GF-D8 (cell line): ENCODE results near the gene OXSR1.
"Not testable (repeated sequence)": the region's sequence is repeated elsewhere in the genome, so short reads cannot be mapped to it uniquely, and the experiment has no call there.

Experiments used
- DNase-seq: peaks from one replicate; lab custom pipeline; 2025; lab: John Stamatoyannopoulos, UW

The OXSR1 gene

GRCh38 chr3:38142959-38143358, 22.4 kb upstream of the OXSR1 start:
- DNase-seq: no peak

- no peak for DNase-seq
Observed at GRCh38 chr3:38143511-38143910, 21.8 kb upstream of the OXSR1 start.

GRCh38 chr3:38146504-38146903, 18.8 kb upstream of the OXSR1 start:
- no peak for DNase-seq

- DNase-seq: peak; percentile 75
Observed at GRCh38 chr3:38147421-38147820, 17.9 kb upstream of the OXSR1 start.

- DNase-seq: peak; percentile 92
Observed at GRCh38 chr3:38148311-38148882, 16.9 kb upstream of the OXSR1 start.

- peak; percentile 82 for DNase-seq
Observed at GRCh38 chr3:38149708-38150107, 15.6 kb upstream of the OXSR1 start.

GRCh38 chr3:38150780-38151528, 14.4 kb upstream of the OXSR1 start:
- no peak for DNase-seq

GRCh38 chr3:38151667-38152265, 13.6 kb upstream of the OXSR1 start:
- DNase-seq: no peak

- no peak for DNase-seq
Observed at GRCh38 chr3:38152609-38153008, 12.7 kb upstream of the OXSR1 start.

- DNase-seq: no peak
Observed at GRCh38 chr3:38153221-38153620, 12.1 kb upstream of the OXSR1 start.

- no peak for DNase-seq
Observed at GRCh38 chr3:38154033-38154494, 11.3 kb upstream of the OXSR1 start.

- DNase-seq: no peak
Observed at GRCh38 chr3:38154625-38155255, 10.6 kb upstream of the OXSR1 start.

- DNase-seq: no peak
Observed at GRCh38 chr3:38155825-38156224, 9.5 kb upstream of the OXSR1 start.

GRCh38 chr3:38157117-38157516, 8.2 kb upstream of the OXSR1 start:
- DNase-seq: no peak

GRCh38 chr3:38157595-38157994, 7.7 kb upstream of the OXSR1 start:
- no peak for DNase-seq

- DNase-seq: no peak
Observed at GRCh38 chr3:38158472-38158871, 6.9 kb upstream of the OXSR1 start.

GRCh38 chr3:38160704-38161103, 4.6 kb upstream of the OXSR1 start:
- not testable (repeated sequence) for DNase-seq

GRCh38 chr3:38163117-38163840, 2.1 kb upstream of the OXSR1 start:
- DNase-seq: no peak

- DNase-seq: no peak
Observed at GRCh38 chr3:38163841-38164642, 1.3 kb upstream of the OXSR1 start.

GRCh38 chr3:38164643-38164951, 740 bp upstream of the OXSR1 start:
- no peak for DNase-seq

- DNase-seq: no peak
Observed at GRCh38 chr3:38165722-38166387, 518 bp downstream of the OXSR1 start.
